BJ (cell line): ENCODE data around the gene CCDC170. TPM values are rescaled to one million over a fixed set of nuclear protein-coding genes. Genes with fewer than 3 reads are reported as not detected.
A peak's percentile ranks its signal among the peaks of the same experiment; 100 is the strongest.

Experiments
- CTCF ChIA-PET: fragments of 350-600 bp; formaldehyde crosslinking; extraction: SDS; loops from one replicate; lab custom pipeline; 2021; ENCODE audit warnings: antibody characterized with exemption, inconsistent platforms; lab: Yijun Ruan, JAX
- POLR2A ChIA-PET: fragments of 300-600 bp; sonication (Branson Sonifier 250); formaldehyde crosslinking; extraction: SDS; loops from one replicate; lab custom pipeline; 2021; ENCODE audit warnings: antibody characterized with exemption; lab: Charles Lee
- DNase-seq: peaks from one replicate; pipeline ENCODE4 v3.0.0-alpha.2; 2011; ENCODE audit warnings: low read depth
- H3K27me3 ChIP-seq: 2 replicates; pipeline ENCODE4 v1.6.0; 2011; ENCODE audit warnings: low read length; ENCODE audit not compliant: control insufficient read depth, insufficient read depth
- H3K36me3 ChIP-seq: 2 replicates; pipeline ENCODE4 v1.5.1; 2011; ENCODE audit warnings: low read length; ENCODE audit not compliant: control insufficient read depth, insufficient read depth
- H3K4me3 ChIP-seq: 2 replicates; pipeline ENCODE4 v1.5.1; 2011; ENCODE audit warnings: low read depth, mild to moderate bottlenecking, control low read depth, low read length
- polyA plus RNA-seq: library from polyadenylated mRNA; depleted of rRNA; stranded (reverse); fragments of >200 nt; gene quantifications from 2 replicates; pipeline ENCODE4 v1.2.3, GENCODE V29; 2011
- TF ChIP-seq, protein P1 (sequence below): IDR thresholded peaks from 2 replicates; pipeline ENCODE4 v1.5.1; 2011; ENCODE audit warnings: low read depth, mild to moderate bottlenecking, control low read depth, inconsistent platforms, low read length, moderate library complexity; ENCODE audit not compliant: insufficient read depth

Gene CCDC170
- polyA plus RNA-seq, 1 experiment = 0.11 TPM

DNA sequence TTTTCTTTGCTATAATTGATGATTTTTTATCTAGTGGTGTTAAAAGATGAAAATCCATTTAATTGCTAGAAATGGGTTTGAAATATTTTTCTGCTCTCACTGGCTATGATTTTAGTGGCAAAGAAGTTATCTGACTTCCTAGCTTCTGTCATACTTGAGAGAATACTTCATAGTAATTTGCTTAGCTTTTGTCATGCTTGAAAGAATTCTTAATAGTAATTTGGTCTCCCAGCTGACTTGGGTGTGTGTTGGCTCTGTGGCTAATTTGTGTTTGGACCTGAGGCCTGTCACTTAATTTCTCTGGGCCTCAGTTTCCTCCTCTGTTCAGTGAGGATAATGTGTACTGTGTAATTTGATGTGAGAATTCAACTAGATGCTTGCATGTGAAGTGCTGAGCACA, 29.1 kb upstream of the CCDC170 start:
- ChIA-PET CTCF (interaction anchor here (0.7 to 1.9 kb wide), 3 partner anchors 10 to 1483 kb away, joined by 3 to 4 read pairs (median 3); no protein-coding TSS in a partner anchor), POLR2A (no interaction called here)
- TF ChIP-seq, protein P1, sequence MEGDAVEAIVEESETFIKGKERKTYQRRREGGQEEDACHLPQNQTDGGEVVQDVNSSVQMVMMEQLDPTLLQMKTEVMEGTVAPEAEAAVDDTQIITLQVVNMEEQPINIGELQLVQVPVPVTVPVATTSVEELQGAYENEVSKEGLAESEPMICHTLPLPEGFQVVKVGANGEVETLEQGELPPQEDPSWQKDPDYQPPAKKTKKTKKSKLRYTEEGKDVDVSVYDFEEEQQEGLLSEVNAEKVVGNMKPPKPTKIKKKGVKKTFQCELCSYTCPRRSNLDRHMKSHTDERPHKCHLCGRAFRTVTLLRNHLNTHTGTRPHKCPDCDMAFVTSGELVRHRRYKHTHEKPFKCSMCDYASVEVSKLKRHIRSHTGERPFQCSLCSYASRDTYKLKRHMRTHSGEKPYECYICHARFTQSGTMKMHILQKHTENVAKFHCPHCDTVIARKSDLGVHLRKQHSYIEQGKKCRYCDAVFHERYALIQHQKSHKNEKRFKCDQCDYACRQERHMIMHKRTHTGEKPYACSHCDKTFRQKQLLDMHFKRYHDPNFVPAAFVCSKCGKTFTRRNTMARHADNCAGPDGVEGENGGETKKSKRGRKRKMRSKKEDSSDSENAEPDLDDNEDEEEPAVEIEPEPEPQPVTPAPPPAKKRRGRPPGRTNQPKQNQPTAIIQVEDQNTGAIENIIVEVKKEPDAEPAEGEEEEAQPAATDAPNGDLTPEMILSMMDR = no peak
- DNase-seq = no peak
- H3K4me3 ChIP-seq = no peak overlapping the region
- H3K36me3 ChIP-seq = peaks cover 4% of the 10 kb centered on the region
- no peaks in the 10 kb centered on the region for H3K27me3 ChIP-seq

DNA sequence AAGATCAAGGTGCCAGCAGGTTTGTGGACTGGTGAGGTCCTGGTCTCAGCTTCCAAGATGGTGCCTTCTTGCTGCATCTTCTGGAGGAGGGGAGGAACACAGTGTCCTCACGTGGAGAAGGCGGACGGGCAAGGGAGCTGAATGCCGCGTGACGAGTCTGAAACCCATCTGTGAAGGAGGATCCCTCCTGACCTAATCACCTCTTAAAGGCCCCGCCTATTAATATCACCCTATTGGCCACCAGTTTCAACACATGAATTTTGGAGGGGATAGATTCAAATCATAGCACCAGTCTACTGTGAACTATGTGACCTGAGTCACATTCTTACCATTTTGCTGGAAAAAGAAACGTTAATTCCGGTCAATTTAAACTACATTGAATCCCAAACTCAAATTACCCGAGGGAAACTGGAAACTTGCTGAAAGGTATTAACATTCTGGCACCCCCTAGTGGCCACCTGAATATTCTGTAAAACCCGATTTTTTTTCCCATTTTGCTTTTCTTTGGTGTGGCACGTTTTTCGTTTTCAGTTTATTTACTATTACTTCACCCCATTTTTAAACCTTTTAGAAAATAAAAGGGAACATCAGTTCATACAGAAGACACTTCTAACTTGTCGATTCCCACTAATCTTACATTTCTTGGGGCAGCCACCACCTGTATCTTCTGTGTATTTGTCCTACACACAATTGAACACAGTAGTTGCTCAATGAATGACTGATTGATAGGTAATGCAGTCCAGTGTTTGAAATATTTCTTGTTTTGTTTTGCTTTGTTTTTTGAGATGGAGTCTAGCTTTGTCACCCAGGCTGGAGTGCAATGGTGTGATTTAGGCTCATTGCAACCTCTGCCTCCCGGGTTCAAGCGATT, 17.9 kb upstream of the CCDC170 start:
- ChIA-PET CTCF (interaction anchor here (0.6 to 2.6 kb wide), 19 partner anchors 8 to 101 kb away, joined by 3 to 11 read pairs (median 3); no protein-coding TSS in a partner anchor), POLR2A (no interaction called here)
- TF ChIP-seq, protein P1 = peak; percentile 77
- DNase-seq = no peak
- Histone ChIP-seq H3K27me3 (no peaks in the 10 kb centered on the region), H3K36me3 (no peaks in the 10 kb centered on the region), H3K4me3 (no peak overlapping the region)

GRCh38 chr6:151477726-151478125, 16.1 kb upstream of the CCDC170 start:
- Histone ChIP-seq H3K4me3 (no peak overlapping the region), H3K27me3 (no peaks in the 10 kb centered on the region), H3K36me3 (no peaks in the 10 kb centered on the region)
- ChIA-PET CTCF (interaction anchor here (1.6 to 2.6 kb wide), 3 partner anchors 32 to 72 kb away, joined by 4 to 11 read pairs (median 8); no protein-coding TSS in a partner anchor), POLR2A (no interaction called here)
- TF ChIP-seq, protein P1 = no peak
- DNase-seq = no peak

- Histone ChIP-seq H3K27me3 (no peaks in the 10 kb centered on the region), H3K36me3 (no peaks in the 10 kb centered on the region), H3K4me3 (no peak overlapping the region)
- no peak for DNase-seq
- TF ChIP-seq, protein P1 = no peak
- ChIA-PET POLR2A (no interaction called here), CTCF (interaction anchor here (1.5 to 2.6 kb wide), 2 partner anchors 11 to 73 kb away, joined by 3 to 8 read pairs; no protein-coding TSS in a partner anchor)
These were observed 15.1 kb upstream of the CCDC170 start for GRCh38 chr6:151478670-151479069.

DNA sequence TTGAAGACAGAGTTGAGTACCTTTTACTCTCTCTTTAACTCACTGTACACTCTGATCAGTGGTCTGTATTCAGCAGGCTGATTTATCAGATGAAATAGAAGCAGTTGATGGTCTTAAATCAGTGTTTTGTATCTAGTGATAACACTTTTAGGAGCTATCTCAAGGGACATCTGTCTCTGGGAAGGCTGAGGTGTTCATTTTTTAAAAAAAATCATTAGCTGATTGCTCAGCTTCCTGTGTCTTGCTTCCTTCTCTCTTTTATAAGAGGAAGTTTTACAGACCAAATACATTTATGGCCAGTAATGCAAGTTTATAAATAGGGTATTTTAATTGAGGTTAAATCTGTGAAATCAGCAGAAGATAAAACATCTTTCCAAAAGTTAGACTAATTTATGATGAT, 12.0 kb upstream of the CCDC170 start:
- ChIA-PET POLR2A (interaction anchor here (0.7 kb wide), 1 partner anchor 30 kb away, joined by 3 read pairs; the partner anchor contains the start of gene RMND1), CTCF (interaction anchor here (1.6 kb wide), 1 partner anchor 41 kb away, joined by 5 read pairs; no protein-coding TSS in a partner anchor)
- DNase-seq = no peak
- Histone ChIP-seq H3K27me3 (no peaks in the 10 kb centered on the region), H3K36me3 (no peaks in the 10 kb centered on the region), H3K4me3 (no peak overlapping the region)
- TF ChIP-seq, protein P1 = no peak
